SK-N-MC (cell line): ENCODE measurements around the gene HDX.

Experiments
- EZH2 ChIP-seq: fragments of 200-600 bp; sonication (generic); IDR thresholded peaks from one replicate; pipeline ENCODE4 v1.6.1; 2017; ENCODE audit warnings: antibody characterized with exemption
- POLR2AphosphoS5 ChIP-seq: IDR thresholded peaks from 2 replicates; pipeline ENCODE4 v1.6.1; 2012; ENCODE audit warnings: mild to moderate bottlenecking, low read depth, low read length, borderline replicate concordance

GRCh38 chrX:84469226-84469625 is 33.0 kb downstream of the HDX start:
- TF ChIP-seq EZH2 (no peak), POLR2AphosphoS5 (no peak)
